SK-N-SH treated with all-trans-retinoic acid at 6 μM for 48 hours (cell line): ENCODE results near the gene CCL17.

Source experiments
- ARNTL ChIP-seq: fragments of 450-650 bp; formaldehyde crosslinking; IDR thresholded peaks from 2 replicates; pipeline ENCODE4 v1.5.0; 2020; ENCODE audit warnings: low read depth, mild to moderate bottlenecking, moderate library complexity, borderline replicate concordance
- OSR1 ChIP-seq: fragments of 250-450 bp; sonication (Bioruptor Pico); IDR thresholded peaks from 2 replicates; pipeline ENCODE4 v1.8.0; 2022; ENCODE audit warnings: moderate library complexity, mild to moderate bottlenecking, inconsistent platforms
- PATZ1 ChIP-seq: fragments of 250-450 bp; sonication (Bioruptor Pico); IDR thresholded peaks from 2 replicates; pipeline ENCODE4 v1.8.0; 2020; ENCODE audit warnings: mild to moderate bottlenecking, moderate library complexity, borderline replicate concordance
- PPARA ChIP-seq: fragments of 250-450 bp; sonication (Bioruptor Pico); IDR thresholded peaks from 2 replicates; pipeline ENCODE4 v1.5.0; 2020; ENCODE audit warnings: mild to moderate bottlenecking, borderline replicate concordance
- TOX ChIP-seq: fragments of 250-450 bp; sonication (Bioruptor Pico); IDR thresholded peaks from 2 replicates; pipeline ENCODE4 v1.8.0; 2021; ENCODE audit warnings: mild to moderate bottlenecking, moderate library complexity, borderline replicate concordance
- ZFP3 ChIP-seq: fragments of 250-450 bp; sonication (Bioruptor Pico); IDR thresholded peaks from 2 replicates; pipeline ENCODE4 v1.5.0; 2020; ENCODE audit warnings: mild to moderate bottlenecking, moderate library complexity
- ZFP30 ChIP-seq: fragments of 450-650 bp; formaldehyde crosslinking; IDR thresholded peaks from 2 replicates; pipeline ENCODE4 v1.5.0; 2022; ENCODE audit warnings: mild to moderate bottlenecking, moderate library complexity
- ZNF70 ChIP-seq: fragments of 450-650 bp; formaldehyde crosslinking; IDR thresholded peaks from 2 replicates; pipeline ENCODE4 v1.5.0; 2020; ENCODE audit warnings: mild to moderate bottlenecking, moderate library complexity
- ZNF8 ChIP-seq: fragments of 450-650 bp; formaldehyde crosslinking; IDR thresholded peaks from 2 replicates; pipeline ENCODE4 v1.5.0; 2020; ENCODE audit warnings: mild to moderate bottlenecking, moderate library complexity

GRCh38 chr16:57355898-57356414 is 48.6 kb upstream of the CCL17 start:
- TF ChIP-seq PPARA (CRISPR knock-in tag), result no peak
- no peak for TF ChIP-seq ARNTL (CRISPR knock-in tag)
- no peak for TF ChIP-seq PATZ1 (CRISPR knock-in tag)
- TF ChIP-seq ZNF70 (CRISPR knock-in tag), result no peak
- TF ChIP-seq ZFP30 (CRISPR knock-in tag), result no peak
- no peak for TF ChIP-seq ZFP3 (CRISPR knock-in tag)
- TF ChIP-seq ZNF8 (CRISPR knock-in tag), result no peak
- TF ChIP-seq TOX (CRISPR knock-in tag), result no peak
- TF ChIP-seq OSR1 (CRISPR knock-in tag), result no peak
